NCI-H82 treated with DMSO at 0.1 percent for 48 hours (cell line): Measurements from ENCODE around the gene LPCAT1.

Source experiments
- DNase-seq: peaks from one replicate; lab custom pipeline; 2025; ENCODE audit not compliant: unreplicated experiment; lab: John Stamatoyannopoulos, UW

The LPCAT1 gene

GRCh38 chr5:1445313-1445688 lies 78.5 kb downstream of the LPCAT1 start, which contains the start of gene SLC6A3:
Gene SLC6A3 (minus strand): TSS chr5:1445440. CDS start chr5:1443197, 2,243 bp downstream.
- no peak for DNase-seq

GRCh38 chr5:1444361-1445189 lies 79.2 kb downstream of the LPCAT1 start:
- DNase-seq, result no peak

GRCh38 chr5:1443991-1444360 lies 79.8 kb downstream of the LPCAT1 start:
- DNase-seq, result no peak

- DNase-seq, result no peak
Observed at GRCh38 chr5:1443171-1443570, 80.6 kb downstream of the LPCAT1 start.

GRCh38 chr5:1442222-1443145 lies 81.3 kb downstream of the LPCAT1 start:
- no peak for DNase-seq

GRCh38 chr5:1441166-1441865 lies 82.4 kb downstream of the LPCAT1 start:
- no peak for DNase-seq

DNA sequence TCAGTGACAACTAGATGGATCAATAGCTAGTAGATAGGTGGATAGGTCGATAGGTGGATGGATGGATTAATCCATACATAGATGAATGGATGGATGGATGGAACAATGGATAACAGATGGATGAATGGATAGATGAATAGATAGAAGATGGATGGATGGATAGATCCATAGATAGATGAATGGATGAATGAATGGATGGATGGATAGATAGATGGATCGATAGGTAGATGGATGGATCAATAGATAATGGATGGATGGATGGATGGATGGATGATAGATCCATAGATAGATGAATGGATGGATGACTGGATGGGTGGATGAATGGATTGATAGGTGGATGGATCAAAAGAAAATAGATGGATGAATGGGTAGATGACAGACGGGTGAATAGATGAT lies 83.7 kb downstream of the LPCAT1 start:
- no peak for DNase-seq

GRCh38 chr5:1439388-1440097 lies 84.2 kb downstream of the LPCAT1 start:
- DNase-seq, result no peak

DNA sequence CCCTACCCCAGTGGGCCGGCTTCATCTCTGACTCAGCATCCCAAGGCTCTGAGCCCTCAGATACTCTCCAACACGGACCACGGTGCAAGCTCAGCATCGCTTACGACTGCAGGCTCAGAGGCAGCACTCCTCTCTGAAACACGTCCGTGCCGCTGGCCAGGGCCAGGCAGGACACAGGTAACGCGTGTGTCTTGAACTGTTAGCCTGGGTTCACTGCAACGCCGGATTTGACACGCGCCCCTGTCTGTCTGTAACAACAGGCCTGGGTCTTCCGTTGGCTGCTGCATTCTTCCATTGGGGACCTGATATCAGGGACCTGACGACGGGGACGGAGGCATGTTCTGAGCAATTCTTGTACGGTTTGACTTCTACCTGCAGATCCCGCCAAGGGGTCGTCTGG lies 84.9 kb downstream of the LPCAT1 start:
- no peak for DNase-seq

DNA sequence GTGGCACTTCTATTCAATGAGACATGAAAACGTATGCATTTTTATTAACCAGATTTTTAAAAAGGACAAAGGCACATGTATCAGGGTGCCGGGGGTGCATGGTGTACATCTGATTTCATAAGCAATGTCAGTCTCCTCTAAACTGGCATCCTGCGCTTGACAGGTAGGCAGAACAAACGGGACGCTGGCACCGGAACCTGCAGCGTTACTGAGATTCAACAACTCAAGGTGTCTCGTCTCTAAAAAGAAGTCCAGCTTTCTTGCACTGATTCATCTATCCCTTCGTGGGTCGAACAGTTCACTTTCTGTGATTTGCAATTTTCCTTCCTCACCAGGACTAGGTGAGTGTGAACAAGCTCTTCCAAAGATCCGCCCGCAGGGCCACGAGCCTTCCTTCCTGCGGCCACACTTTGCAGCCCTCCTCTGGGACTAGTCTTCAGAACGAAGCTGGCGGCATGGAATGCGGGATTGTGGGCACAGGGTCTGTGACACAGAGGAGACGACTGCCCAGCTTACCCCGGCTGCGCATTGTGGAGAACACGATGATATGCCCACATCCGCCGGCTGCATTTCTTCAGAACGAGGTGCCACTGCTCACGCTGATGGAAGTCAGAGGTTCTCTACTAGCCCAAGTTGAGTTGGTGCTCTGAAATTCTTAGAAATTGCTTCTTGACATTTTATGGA lies 85.7 kb downstream of the LPCAT1 start:
- no peak for DNase-seq

- DNase-seq, result no peak
Observed at GRCh38 chr5:1437226-1437829, 86.4 kb downstream of the LPCAT1 start.

- no peak for DNase-seq
Observed at GRCh38 chr5:1436681-1437080, 87.1 kb downstream of the LPCAT1 start.

- DNase-seq, result no peak
Observed at GRCh38 chr5:1436036-1436435, 87.7 kb downstream of the LPCAT1 start.

DNA sequence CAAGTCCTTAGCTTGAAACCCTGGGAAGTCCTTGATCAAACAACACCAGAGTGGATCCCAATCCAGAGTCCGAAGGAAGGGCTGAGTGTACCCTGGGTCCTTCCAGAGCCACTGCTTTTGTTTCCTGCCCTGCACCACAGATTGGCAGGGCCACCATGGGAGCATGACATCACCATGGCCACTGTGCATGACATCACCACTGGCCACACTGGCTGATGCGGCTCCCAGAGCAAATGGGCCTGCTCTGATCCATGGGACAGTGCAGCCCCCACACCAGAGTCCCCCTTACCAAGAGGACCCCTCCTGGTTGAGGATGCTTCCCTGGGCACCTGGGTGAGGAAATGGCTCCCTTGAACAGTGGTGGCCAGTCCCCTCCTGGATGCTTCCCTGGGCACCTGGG lies 88.4 kb downstream of the LPCAT1 start:
- DNase-seq, result no peak

DNA sequence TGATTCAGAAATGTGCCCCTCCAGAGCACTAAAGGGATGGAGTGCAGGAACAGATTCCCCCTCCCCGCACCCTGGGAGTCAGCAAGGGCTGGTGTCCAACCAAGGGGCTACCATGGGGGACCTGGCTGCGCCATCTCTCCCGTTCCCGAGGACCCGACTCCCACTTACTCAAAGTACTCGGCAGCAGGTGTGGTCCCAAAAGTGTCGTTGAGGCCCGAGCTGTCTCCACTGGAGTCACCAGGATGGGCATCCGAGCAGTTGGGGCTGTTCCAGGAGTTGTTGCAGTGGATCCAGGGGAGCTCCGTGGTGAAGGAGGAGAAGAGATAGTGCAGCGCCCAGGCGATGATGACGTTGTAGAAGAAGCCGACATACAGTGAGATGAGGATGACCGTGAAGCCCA lies 91.5 kb downstream of the LPCAT1 start:
- DNase-seq, result no peak

- DNase-seq, result no peak
Observed at GRCh38 chr5:1431896-1432295, 91.9 kb downstream of the LPCAT1 start.

DNA sequence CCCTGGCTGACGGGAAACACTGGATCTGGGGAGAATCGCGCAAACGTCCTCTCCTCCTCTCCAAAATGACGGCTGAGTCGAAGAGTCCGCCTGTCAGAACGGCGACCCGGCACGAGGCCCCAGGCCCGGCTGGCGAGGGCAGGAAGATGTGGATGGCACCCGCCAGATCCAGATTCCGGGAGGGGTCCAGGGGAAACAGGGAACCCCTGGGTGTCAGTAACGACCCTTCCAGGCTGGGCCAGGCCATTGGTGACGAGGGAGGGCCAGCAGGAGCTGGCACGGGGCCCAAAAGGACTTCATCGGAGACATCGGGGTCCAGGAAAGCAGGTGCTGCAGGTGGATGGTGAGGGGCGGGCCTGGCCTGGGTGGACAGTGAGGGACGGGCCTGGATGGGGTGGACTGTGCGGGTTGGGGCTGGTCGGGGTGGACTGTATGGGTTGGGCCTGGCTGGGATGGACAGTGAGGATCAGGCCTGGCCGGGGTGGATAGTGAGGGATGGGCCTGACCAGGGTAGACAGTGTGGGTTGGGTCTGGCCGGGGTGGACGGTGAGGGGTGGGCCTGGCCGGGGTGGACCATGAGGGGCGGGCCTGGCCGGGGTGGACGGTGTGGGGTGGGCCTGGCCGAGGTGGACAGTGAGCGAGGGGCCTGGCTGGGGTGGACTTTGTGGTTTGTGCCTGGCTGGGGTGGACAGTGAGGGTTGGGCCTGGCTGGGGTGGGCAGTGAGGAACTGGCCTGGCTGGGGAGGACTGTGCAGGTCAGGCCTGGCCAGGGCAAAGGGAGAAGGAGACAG lies 92.5 kb downstream of the LPCAT1 start:
- DNase-seq, result no peak

DNA sequence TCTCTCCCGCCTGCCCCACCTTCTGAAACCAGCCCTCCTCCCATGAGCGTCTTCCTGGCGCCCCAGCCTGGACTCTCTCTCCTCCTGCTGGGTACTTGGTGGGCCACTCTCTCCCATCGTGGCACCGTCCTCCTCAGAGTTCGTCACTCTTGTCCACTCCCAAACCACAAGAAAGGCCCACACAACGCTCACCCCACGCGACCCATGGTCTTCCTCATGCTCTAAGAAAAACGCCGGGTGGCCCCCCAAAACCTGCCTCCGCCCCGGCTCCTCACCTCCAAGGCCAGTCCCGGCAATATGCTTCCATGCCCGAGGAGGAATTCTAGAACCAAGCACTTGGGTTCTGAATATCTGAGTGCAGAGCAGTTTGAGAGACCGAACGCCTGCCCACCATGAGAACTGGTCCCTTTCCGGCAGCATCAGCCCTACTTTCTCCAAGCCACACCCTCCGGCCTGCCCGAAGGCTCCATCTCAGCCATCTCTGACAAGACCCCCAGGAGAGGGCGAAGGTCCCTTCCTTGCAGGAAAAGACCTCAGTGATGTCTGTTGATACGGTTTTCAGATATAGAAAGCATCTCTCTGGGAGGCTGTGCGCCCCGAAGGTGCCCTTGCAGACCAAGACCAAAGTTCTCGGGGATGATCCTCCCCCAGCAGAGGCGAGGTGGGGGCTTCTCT lies 93.5 kb downstream of the LPCAT1 start:
- DNase-seq, result no peak

DNA sequence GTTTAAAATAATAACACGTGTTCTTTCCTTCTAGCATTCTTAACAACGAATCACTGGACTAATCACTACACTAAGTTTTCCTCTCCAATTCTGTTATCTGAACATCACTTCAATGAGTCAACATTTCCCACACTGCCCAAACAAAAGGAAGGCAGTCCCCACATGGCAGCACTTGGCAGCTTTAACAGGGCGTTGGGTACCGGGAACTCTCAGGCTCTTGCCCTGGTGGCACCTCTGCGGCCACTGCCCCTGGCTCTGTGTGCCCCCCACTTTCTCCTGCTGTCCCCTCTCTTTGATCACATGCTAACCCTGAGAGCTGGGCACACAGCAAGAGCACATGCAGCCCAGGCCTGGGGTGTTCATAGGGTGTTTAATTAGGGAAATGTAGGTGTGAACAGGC lies 94.3 kb downstream of the LPCAT1 start:
- no peak for DNase-seq
